MM.1S (cell line): Measurements from ENCODE around the gene LRRC56.
A peak's percentile ranks its signal among the peaks of the same experiment; 100 is the strongest.

ENCODE experiments used
- DNase-seq: peaks from one replicate; pipeline ENCODE4 v3.0.0-alpha.2; 2015
- H2AFZ ChIP-seq: fragments of 300-600 bp; sonication (generic); 2 replicates; pipeline ENCODE4 v1.6.0; 2016; ENCODE audit warnings: antibody characterized with exemption, low read length
- H3F3A ChIP-seq: fragments of 300-600 bp; sonication (generic); 2 replicates; pipeline ENCODE4 v1.6.1; 2016; ENCODE audit warnings: mild to moderate bottlenecking, antibody characterized with exemption, low read length, moderate library complexity, mixed read lengths; ENCODE audit not compliant: insufficient read depth
- H3K27ac ChIP-seq: fragments of 300-600 bp; sonication (generic); 2 replicates; pipeline ENCODE4 v1.5.1; 2016; ENCODE audit warnings: mild to moderate bottlenecking, low read length
- H3K27me3 ChIP-seq: fragments of 300-600 bp; sonication (generic); replicated peaks from 2 replicates; pipeline ENCODE4 v1.6.0; 2016; ENCODE audit warnings: low read length; ENCODE audit not compliant: insufficient read depth
- H3K36me3 ChIP-seq: fragments of 300-600 bp; sonication (generic); replicated peaks from 2 replicates; pipeline ENCODE4 v1.6.1; 2016; ENCODE audit warnings: mild to moderate bottlenecking, low read length, mixed read lengths; ENCODE audit not compliant: insufficient read depth
- H3K4me1 ChIP-seq: fragments of 300-600 bp; sonication (generic); 2 replicates; pipeline ENCODE4 v1.6.1; 2016; ENCODE audit warnings: low read length, mixed read lengths
- H3K4me2 ChIP-seq: fragments of 300-600 bp; sonication (generic); 2 replicates; pipeline ENCODE4 v1.6.0; 2016; ENCODE audit warnings: low read depth, low read length
- H3K4me3 ChIP-seq: fragments of 300-600 bp; sonication (generic); 2 replicates; pipeline ENCODE4 v1.5.1; 2016; ENCODE audit warnings: low read length, mixed read lengths
- H3K79me2 ChIP-seq: fragments of 300-600 bp; sonication (generic); 2 replicates; pipeline ENCODE4 v1.6.1; 2016; ENCODE audit warnings: mixed run types, low read length, mixed read lengths
- H3K9ac ChIP-seq: fragments of 300-600 bp; sonication (generic); 2 replicates; pipeline ENCODE4 v1.6.1; 2016; ENCODE audit warnings: low read length, mixed read lengths
- H3K9me2 ChIP-seq: fragments of 300-600 bp; sonication (generic); replicated peaks from 2 replicates; pipeline ENCODE4 v1.6.1; 2016; ENCODE audit warnings: mild to moderate bottlenecking, low read length, mixed read lengths; ENCODE audit not compliant: insufficient read depth
- H3K9me3 ChIP-seq: fragments of 300-600 bp; sonication (generic); replicated peaks from 2 replicates; pipeline ENCODE4 v1.6.1; 2016; ENCODE audit warnings: mild to moderate bottlenecking, low read length, mixed read lengths; ENCODE audit not compliant: insufficient read depth
- H4K20me1 ChIP-seq: fragments of 300-600 bp; sonication (generic); 2 replicates; pipeline ENCODE4 v1.6.1; 2016; ENCODE audit warnings: mild to moderate bottlenecking, low read length, moderate library complexity, mixed read lengths; ENCODE audit not compliant: insufficient read depth
- CTCF ChIP-seq: fragments of 300-600 bp; sonication (generic); IDR thresholded peaks from 2 replicates; pipeline ENCODE4 v1.5.1; 2016; ENCODE audit warnings: antibody characterized with exemption, low read length, mixed read lengths
- EZH2 ChIP-seq: fragments of 300-600 bp; sonication (generic); optimal IDR thresholded peaks from 2 replicates; pipeline ENCODE3; 2017; ENCODE audit warnings: low read depth, mild to moderate bottlenecking, antibody characterized with exemption, low read length, mixed read lengths
- EZH2phosphoT487 ChIP-seq: fragments of 300-600 bp; sonication (generic); IDR thresholded peaks from 2 replicates; pipeline ENCODE4 v1.6.1; 2018; ENCODE audit warnings: antibody characterized with exemption, low read length

LRRC56 gene

GRCh38 chr11:535210-535518 is 2.2 kb upstream of the LRRC56 start:
- H3K79me2 ChIP-seq, result peaks cover 18% of the 10 kb centered on the region
- H4K20me1 ChIP-seq, result no peaks in the 10 kb centered on the region
- H3F3A ChIP-seq, result peaks cover 16% of the 10 kb centered on the region
- H3K36me3 ChIP-seq, result no peaks in the 10 kb centered on the region
- H3K9me2 ChIP-seq, result no peaks in the 10 kb centered on the region
- H3K9ac ChIP-seq, result no peak overlapping the region; the same call in 1 of the 2 replicates
- no peaks in the 10 kb centered on the region for H3K27me3 ChIP-seq
- H3K9me3 ChIP-seq, result no peaks in the 10 kb centered on the region
- no peak overlapping the region; the same call in 1 of the 2 replicates for H3K27ac ChIP-seq
- DNase-seq, result no peak
- peaks cover 19% of the 10 kb centered on the region for H3K4me1 ChIP-seq
- no peak overlapping the region for H3K4me2 ChIP-seq
- H2AFZ ChIP-seq, result no peak overlapping the region
- TF ChIP-seq EZH2phosphoT487 (no peak), CTCF (no peak), EZH2 (no peak)
- H3K4me3 ChIP-seq, result peak overlapping the region; percentile 83; the same call in 1 of the 2 replicates

GRCh38 chr11:535519-536454 is 1.5 kb upstream of the LRRC56 start, which contains the start of gene HRAS:
TSS of gene HRAS (minus strand) at chr11:535576.
- peaks cover 18% of the 10 kb centered on the region for H3K79me2 ChIP-seq
- no peaks in the 10 kb centered on the region for H3K9me3 ChIP-seq
- DNase-seq, result peak; percentile 97
- H3K4me3 ChIP-seq, result peak within 1 kb of the TSS; percentile 83
- no peak for TF ChIP-seq EZH2phosphoT487
- no peak for TF ChIP-seq CTCF
- no peak for TF ChIP-seq EZH2
- H3K9ac ChIP-seq, result peak within 1 kb of the TSS; percentile 87
- peak within 1 kb of the TSS; percentile 62; the same call in 1 of the 2 replicates for H3K27ac ChIP-seq
- H3F3A ChIP-seq, result peaks cover 16% of the 10 kb centered on the region
- H3K4me1 ChIP-seq, result peaks cover 19% of the 10 kb centered on the region
- H3K4me2 ChIP-seq, result peak within 1 kb of the TSS; percentile 98
- no peaks in the 10 kb centered on the region for H4K20me1 ChIP-seq
- H3K27me3 ChIP-seq, result no peaks in the 10 kb centered on the region
- H3K36me3 ChIP-seq, result no peaks in the 10 kb centered on the region
- peak within 1 kb of the TSS; percentile 80 for H2AFZ ChIP-seq
- no peaks in the 10 kb centered on the region for H3K9me2 ChIP-seq

- peaks cover 16% of the 10 kb centered on the region for H3F3A ChIP-seq
- peaks cover 19% of the 10 kb centered on the region for H3K4me1 ChIP-seq
- H3K4me2 ChIP-seq, result peak overlapping the region; percentile 98
- H2AFZ ChIP-seq, result peak overlapping the region; percentile 78
- H3K9ac ChIP-seq, result peak overlapping the region; percentile 72
- peak overlapping the region; percentile 66 for H3K4me3 ChIP-seq
- TF ChIP-seq EZH2phosphoT487 (no peak), EZH2 (no peak), CTCF (0 out of 2 replicates have a peak, but pooled peaks have one; percentile 8)
- no peaks in the 10 kb centered on the region for H4K20me1 ChIP-seq
- no peaks in the 10 kb centered on the region for H3K9me3 ChIP-seq
- H3K27ac ChIP-seq, result peak overlapping the region; percentile 18; the same call in 1 of the 2 replicates
- peaks cover 18% of the 10 kb centered on the region for H3K79me2 ChIP-seq
- no peaks in the 10 kb centered on the region for H3K27me3 ChIP-seq
- H3K9me2 ChIP-seq, result no peaks in the 10 kb centered on the region
- DNase-seq, result no peak
- H3K36me3 ChIP-seq, result no peaks in the 10 kb centered on the region
Observed at GRCh38 chr11:537622-538430, 499 bp downstream of the LRRC56 start.
